ENCODE measurements around the gene ADH5. TPM values are rescaled to one million over a fixed set of nuclear protein-coding genes. Genes with fewer than 3 reads are reported as not detected.
A peak's percentile ranks its signal among the peaks of the same experiment; 100 is the strongest.

Gene ADH5
- total RNA-seq, 3 donors from 2014 or later: 136 to 236 (median 192) TPM

- no peak for TF ChIP-seq CTCF (IDR thresholded peaks at IDR 0.05)
- H3K9me3 ChIP-seq: peaks cover 2% of the 10 kb centered on the region
- ATAC-seq (peak; percentile 38), DNase-seq (no peak)
- intact Hi-C loops (cut with DNase I, micrococcal nuclease): no loop called here
- no peaks in the 10 kb centered on the region for H3K4me1 ChIP-seq (ENCODE audit: low read depth)
- H3K36me3 ChIP-seq (ENCODE audit: low read depth): no peaks in the 10 kb centered on the region
- H3K4me3 ChIP-seq: no peak overlapping the region
Observed at GRCh38 chr4:99043346-99043745, 45.2 kb downstream of the ADH5 start.

GRCh38 chr4:99038213-99038612 is 50.4 kb downstream of the ADH5 start:
- intact Hi-C loops (cut with DNase I, micrococcal nuclease): no loop called here
- Histone ChIP-seq H3K4me1 (ENCODE audit: low read depth) (no peaks in the 10 kb centered on the region), H3K4me3 (no peak overlapping the region), H3K36me3 (ENCODE audit: low read depth) (no peaks in the 10 kb centered on the region), H3K9me3 (peaks cover 12% of the 10 kb centered on the region)
- no peak for DNase-seq
- no peak for ATAC-seq
- no peak for TF ChIP-seq CTCF (IDR thresholded peaks at IDR 0.05)

GRCh38 chr4:99033956-99034355 is 54.6 kb downstream of the ADH5 start:
- intact Hi-C loops (cut with DNase I, micrococcal nuclease): no loop called here
- no peak for DNase-seq
- Histone ChIP-seq H3K4me1 (ENCODE audit: low read depth) (no peaks in the 10 kb centered on the region), H3K9me3 (peaks cover 12% of the 10 kb centered on the region), H3K36me3 (ENCODE audit: low read depth) (no peaks in the 10 kb centered on the region), H3K4me3 (no peak overlapping the region)
- TF ChIP-seq CTCF (IDR thresholded peaks at IDR 0.05): no peak
- ATAC-seq: no peak

GRCh38 chr4:99029852-99030251 is 58.7 kb downstream of the ADH5 start:
- TF ChIP-seq CTCF (IDR thresholded peaks at IDR 0.05): no peak
- Histone ChIP-seq H3K36me3 (ENCODE audit: low read depth) (no peaks in the 10 kb centered on the region), H3K4me1 (ENCODE audit: low read depth) (peaks cover 21% of the 10 kb centered on the region), H3K9me3 (no peaks in the 10 kb centered on the region), H3K4me3 (no peak overlapping the region)
- intact Hi-C loops (cut with DNase I, micrococcal nuclease): no loop called here
- ATAC-seq: no peak
- DNase-seq: no peak

- H3K4me1 ChIP-seq (ENCODE audit: low read depth): peaks cover 26% of the 10 kb centered on the region
- no peaks in the 10 kb centered on the region for H3K36me3 ChIP-seq (ENCODE audit: low read depth)
- no peaks in the 10 kb centered on the region for H3K9me3 ChIP-seq
- no peak for DNase-seq
- no peak for ATAC-seq
- intact Hi-C loops (cut with DNase I, micrococcal nuclease): no loop called here
- no peak for TF ChIP-seq CTCF (IDR thresholded peaks at IDR 0.05)
- no peak overlapping the region for H3K4me3 ChIP-seq
Observed at GRCh38 chr4:99029018-99029735, 59.4 kb downstream of the ADH5 start.

Data from mucosa of descending colon (tissue), 3 donors.